HG03280 (cell line): Measurements from ENCODE around the gene TNFRSF11A.

ENCODE experiments used
- ATAC-seq: cut with Tn5 transposase; IDR thresholded peaks from one replicate; pipeline ENCODE4 v1.9.1; 2021; ENCODE audit warnings: mild to moderate bottlenecking, moderate library complexity; ENCODE audit not compliant: unreplicated experiment

TNFRSF11A gene

GRCh38 chr18:62324181-62324828 is 805 bp upstream of the TNFRSF11A start:
- no peak for ATAC-seq

DNA sequence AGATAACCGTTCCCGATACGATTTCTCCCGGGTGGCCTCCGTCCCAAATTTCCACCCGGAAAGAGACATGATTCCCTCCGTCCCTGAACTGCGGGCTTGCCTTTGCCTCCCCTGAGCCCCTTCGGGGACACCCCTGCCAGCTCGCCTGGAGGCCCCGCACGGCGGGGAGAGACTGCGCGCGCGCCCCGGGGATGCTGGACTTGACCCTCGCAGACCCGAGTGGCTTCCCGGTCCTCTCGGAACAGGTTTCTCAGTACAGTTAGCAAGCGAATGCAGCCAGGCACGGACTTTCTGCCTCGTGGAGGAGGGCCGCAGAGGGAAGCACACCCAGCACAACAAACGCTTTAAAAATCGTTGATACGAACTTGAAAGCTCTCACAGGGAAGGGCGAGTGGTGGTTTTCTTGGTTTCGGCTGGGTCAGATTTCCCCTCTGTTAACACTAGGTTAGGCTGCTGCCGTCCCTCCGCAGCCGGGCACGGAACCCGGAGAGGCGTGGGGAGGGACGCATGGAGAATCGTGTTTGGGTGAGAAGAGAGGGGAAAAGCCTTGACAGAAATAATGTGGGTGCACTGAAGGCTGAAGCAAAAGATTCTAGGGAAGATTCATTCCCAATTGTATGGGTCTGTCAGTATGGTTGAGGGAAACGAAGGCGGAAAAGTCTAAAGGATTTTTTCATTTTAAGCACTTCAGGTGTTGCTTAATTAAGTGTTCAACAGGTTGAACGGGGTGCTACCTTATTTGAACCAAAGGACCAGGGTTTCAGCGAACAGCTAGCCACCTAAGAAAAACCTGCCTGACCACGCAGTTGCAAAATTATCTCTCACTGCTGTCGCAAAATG is 916 bp downstream of the TNFRSF11A start:
- no peak for ATAC-seq

- ATAC-seq = no peak
Measured at GRCh38 chr18:62326646-62327348, 1.7 kb downstream of the TNFRSF11A start.

DNA sequence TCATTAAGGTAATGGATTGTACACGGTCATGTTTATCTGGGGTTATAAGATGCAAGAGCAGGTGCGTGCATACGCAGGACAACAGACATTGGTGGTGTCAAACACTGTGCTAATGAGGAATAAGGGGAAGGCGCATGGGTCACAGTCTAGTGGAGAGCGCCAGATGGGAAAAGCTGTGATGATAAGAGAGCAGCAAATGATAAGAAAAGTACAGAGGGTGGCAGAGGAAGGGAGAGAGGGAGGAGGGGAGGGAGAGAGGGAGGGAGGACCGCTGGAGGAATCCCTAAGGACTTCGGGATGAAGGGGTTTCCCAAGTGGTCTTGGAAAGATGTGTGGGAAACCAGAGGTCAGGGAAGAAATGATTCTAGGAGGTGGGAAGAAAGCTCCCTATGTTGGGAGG is 2.9 kb downstream of the TNFRSF11A start:
- ATAC-seq = no peak

DNA sequence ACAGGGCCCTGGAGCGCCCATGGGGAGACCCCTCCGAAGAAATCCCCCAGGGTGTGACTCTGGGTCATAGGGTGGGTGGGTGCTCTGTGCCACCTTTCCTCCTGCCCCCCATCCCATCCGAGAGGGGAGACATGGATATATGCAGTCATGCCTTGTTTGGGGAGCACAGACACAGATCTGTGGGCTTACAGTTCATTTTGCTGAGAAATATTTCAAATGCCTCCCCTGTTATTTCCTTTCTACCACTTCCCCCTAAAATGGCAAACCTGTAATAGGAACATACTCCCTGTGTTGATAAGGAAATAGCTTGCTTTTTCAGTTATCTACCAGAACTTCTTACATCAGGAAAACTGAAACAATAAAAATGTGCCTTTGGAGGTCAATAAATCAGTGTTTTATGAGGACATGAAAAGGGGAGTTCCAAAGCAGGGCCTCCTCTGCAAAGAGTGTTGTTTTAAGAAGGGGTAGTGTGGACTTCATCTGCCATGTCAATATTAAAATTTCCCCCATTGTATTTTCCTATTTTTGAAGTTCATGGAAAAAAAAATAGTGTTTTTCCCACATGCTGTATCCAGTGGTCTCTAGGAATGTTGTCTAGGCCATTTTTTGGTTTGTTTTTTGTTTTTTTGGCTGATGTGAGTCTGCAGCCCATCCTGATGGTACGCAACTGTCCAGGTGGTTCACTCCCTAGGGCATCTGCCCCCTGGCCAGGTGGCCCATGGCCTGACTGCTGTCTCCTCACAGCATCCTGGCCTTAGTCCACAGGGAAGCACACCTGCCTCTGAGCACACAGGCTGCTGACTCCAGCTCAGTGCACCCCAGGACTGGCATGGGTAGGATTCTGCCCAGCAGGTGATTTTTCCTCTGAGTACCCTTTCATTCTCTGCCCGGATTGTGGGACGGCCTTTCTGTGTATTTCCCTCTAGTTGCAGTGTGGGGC is 3.7 kb downstream of the TNFRSF11A start:
- ATAC-seq = no peak

- no peak for ATAC-seq
Measured at GRCh38 chr18:62329691-62330454, 4.8 kb downstream of the TNFRSF11A start.

DNA sequence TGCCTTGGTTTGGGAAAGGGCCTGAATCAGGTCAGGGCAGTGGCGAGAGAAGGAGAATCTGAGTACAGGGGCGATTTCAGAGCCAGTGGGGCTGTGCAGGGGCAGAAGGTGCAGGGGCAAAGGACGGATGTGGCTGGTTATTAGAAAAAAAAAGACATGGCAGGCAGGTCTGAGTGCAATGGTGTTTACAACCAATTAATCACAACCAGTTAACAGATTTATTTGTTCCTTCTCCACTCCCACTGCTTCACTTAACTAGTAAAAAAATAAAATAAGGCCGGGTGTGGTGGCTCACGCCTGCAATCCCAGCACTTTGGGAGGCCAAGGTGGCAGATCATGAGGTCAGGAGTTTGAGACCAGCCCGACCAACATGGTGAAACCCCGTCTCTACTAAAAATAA is 5.5 kb downstream of the TNFRSF11A start:
- no peak for ATAC-seq

- no peak for ATAC-seq
Measured at GRCh38 chr18:62331581-62332356, 6.7 kb downstream of the TNFRSF11A start.

DNA sequence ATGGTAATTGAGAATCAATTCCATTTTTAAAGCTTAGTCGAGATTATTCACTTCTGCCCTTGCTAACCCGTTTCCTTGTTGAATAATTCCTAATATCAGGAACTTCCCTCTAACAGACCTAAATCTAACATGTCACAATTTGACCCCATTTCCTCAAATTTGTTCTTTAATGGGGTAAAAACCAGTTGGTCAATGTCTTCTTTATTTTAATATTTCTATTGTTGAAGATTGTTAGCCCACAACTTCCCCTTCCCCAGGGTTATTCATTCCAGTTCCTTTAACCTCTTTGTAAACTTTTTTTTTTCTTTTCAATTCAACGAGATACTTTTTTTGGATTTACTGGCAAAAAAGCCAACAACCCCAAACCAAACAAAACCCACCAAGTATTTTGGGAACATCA is 7.3 kb downstream of the TNFRSF11A start:
- no peak for ATAC-seq

- no peak for ATAC-seq
Measured at GRCh38 chr18:62332964-62333695, 8.0 kb downstream of the TNFRSF11A start.

DNA sequence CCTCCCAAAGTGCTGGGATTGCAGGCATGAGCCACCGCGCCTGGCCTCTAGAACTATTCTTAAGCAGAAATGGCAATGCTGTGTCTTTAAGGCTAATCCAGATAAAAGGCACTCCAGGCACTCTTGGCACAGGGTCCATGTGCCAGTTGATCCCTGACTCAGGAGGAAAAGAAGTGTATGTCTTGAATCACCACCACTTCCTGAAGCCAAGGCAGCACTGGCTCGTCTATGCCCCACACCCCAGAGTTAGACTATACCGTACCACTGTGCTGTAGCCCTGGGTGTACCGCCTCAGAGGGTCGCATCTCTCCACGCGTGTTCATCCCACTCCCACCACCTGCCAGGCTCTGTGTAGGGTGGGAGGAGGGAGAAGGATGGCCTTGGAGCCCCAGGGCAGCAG is 9.0 kb downstream of the TNFRSF11A start:
- ATAC-seq = no peak

DNA sequence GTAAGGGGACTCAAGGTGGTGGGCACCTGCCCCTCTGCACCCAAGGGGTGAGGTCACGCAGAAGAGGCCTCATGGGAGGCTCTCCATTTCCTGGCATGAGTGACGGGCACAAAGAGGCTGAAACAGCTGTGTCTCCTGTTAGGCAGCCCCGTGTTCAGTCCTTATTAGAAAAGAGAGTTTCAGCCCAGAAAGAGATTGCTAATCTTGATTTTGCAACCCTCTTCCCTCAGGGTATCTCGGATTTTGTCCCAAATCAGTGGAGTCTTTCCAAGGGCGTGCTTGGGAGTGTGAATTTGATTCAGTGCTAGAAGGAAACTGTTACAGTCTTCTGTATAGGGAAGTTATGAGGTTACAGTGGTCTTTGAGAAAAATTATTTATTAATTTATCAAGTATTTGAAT is 10.4 kb downstream of the TNFRSF11A start:
- no peak for ATAC-seq

- no peak for ATAC-seq
Measured at GRCh38 chr18:62336618-62337017, 11.5 kb downstream of the TNFRSF11A start.

DNA sequence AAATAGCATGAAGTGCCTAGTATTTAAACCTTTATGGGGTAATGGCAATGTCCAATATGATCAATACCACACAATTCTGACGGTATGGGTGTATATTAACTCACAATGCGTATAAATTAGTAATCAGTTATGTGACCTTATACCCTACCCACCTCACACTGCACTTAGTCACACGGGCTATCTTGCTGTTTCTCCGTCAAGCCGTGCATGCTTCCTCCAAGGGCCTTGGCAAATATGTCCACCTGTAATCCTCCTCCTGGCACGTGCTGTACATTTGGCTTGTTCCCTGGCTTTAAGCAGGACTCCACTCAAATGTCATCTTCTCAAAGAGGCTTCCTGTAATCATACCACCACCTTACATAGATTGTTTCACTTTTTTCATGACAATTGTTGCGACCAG is 12.2 kb downstream of the TNFRSF11A start:
- ATAC-seq = no peak

DNA sequence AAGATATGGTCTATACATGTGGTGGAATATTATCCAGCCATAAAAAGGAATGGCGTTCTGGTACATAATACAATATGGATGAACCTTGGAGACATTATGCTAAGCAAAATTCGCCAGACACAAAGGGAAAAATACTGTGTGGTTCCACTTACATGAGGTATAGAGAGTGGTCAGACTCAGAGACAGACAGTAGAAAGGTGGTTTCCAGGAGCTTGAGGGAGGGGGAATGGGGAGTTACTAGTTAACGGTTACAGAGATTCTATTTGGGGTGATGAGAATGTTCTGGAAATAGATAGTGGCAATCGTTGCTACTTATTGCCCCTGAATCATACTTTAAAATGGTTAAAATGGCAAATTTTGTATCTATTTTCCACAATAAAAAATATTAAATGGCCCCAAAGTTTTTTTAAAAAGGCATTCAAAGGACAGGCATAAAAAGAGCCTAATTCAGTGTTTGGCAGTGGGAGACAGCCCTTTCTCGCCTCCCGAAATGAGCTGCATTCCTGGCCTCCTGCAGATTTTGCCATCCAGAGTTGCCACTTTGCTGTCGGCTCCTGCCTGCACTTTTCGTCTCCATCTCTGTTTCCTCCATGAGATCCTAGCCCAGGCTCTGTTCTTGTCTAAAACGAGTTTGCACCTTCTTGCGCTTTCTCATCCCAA is 13.5 kb downstream of the TNFRSF11A start:
- ATAC-seq = no peak

DNA sequence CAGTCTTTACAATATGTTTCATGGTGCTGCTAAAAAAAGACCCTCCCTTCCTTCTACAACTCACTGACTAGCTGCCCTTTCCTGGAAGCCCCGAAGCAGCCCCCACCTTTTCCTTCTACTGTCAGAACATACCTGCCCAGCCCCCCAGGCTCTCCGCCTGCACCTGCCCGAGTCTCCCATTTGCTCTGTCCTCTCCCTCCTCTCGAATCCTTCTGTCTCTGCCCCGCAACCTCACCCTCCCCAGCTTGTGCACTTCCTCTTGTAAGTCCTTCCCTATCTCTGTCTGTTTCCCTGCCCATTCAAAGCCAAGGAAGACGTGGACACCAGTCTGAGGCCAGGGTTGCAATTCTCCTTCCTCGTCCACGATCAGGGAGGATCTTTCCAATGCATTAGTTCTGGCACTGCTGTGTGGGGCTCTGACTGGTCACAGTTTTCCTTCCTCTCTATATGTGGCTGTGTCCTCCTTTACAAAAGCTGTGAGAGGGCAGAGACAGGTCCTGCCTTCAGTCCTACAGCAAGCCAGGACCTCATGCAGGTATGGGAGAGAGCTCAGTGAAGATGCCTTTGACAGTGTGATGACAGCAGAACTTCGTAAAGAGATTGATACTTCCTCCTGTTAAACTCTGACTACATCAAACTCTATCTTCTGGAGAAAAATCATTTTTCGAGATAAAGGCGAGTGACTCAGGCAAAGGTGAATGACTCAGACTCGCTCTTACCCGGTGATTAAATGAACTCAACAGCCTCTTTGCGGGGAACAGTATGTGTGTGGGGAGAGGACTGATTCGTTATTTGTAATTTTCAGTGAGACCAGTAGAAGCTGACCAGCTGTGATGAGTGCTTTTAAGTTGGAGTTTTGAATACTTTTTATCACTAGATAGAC is 14.2 kb downstream of the TNFRSF11A start:
- no peak for ATAC-seq

GRCh38 chr18:62340996-62341395 is 15.9 kb downstream of the TNFRSF11A start:
- no peak for ATAC-seq
